OCI-LY3 (cell line): ENCODE measurements around the gene SEPHS2.

ENCODE experiments used
- CTCF ChIP-seq: fragments of 200-600, 300-600 bp; sonication (generic); IDR thresholded peaks from 2 replicates; pipeline ENCODE4 v1.5.1; 2014; ENCODE audit warnings: antibody characterized with exemption, low read length, low read depth
- EZH2phosphoT487 ChIP-seq: fragments of 200-600 bp; shearing (Covaris generic); IDR thresholded peaks from 2 replicates; pipeline ENCODE4 v1.6.1; 2018; ENCODE audit warnings: antibody characterized with exemption, mixed run types, low read depth

GRCh38 chr16:30398661-30399434, 46.8 kb downstream of the SEPHS2 start:
- TF ChIP-seq CTCF (no peak), EZH2phosphoT487 (no peak)
